ENCODE measurements around the gene BCAR3. TPM values are rescaled to one million over a fixed set of nuclear protein-coding genes. Genes with fewer than 3 reads are reported as not detected.

The BCAR3 gene
- total and polyA plus RNA-seq, 4 donors = 12.2 to 33.3 (median 18.2) TPM

DNA sequence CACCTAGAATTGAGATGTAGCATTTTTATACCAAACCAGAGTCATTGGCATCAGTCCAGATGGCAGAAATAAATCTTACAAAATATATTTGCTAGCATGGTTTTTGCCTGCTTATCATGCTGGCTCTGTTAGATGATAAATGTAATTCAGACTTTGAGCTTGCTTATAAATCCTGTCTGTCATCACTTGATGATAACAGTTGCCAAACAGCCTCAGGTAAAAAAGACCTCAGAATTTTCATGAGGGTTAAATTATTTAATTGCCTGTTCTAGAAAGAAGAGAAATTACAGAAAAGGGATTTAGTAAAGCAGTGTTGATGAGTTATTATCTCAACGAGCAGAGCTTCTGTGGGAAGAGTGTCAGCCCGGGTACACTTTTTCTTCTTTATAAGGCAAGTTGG lies 150.4 kb downstream of the BCAR3 start:
- no peaks in the 10 kb centered on the region for H3K9me3 ChIP-seq (ENCODE audit: control insufficient read depth in 4 of 4, insufficient read depth in 3 of 4, low read length in 3 of 4)
- no peaks in the 10 kb centered on the region for H3K27me3 ChIP-seq (ENCODE audit: control insufficient read depth in 3 of 3, insufficient read depth in 3 of 3, low read length in 2 of 3)
- H3K9ac ChIP-seq (ENCODE audit: insufficient read depth in 1 of 2, low read length in 2 of 2) = no peak overlapping the region
- H3K27ac ChIP-seq (ENCODE audit: low read depth in 1 of 2, low read length in 1 of 2) = no peak overlapping the region
- DNase-seq = no peak
- WGBS, 2 donors = 62 to 79% methylated on average over 2 of the region's 2 CpGs
- peaks cover 0 to 17% (median 4%) of the 10 kb centered on the region in 4 donors for H3K36me3 ChIP-seq (ENCODE audit: control insufficient read depth in 4 of 4, insufficient read depth in 4 of 4, low read length in 4 of 4)
- H3K4me1 ChIP-seq (ENCODE audit: control insufficient read depth in 5 of 5, insufficient read depth in 5 of 5, low read length in 5 of 5) = no peaks in the 10 kb centered on the region
- TF ChIP-seq, protein P1, sequence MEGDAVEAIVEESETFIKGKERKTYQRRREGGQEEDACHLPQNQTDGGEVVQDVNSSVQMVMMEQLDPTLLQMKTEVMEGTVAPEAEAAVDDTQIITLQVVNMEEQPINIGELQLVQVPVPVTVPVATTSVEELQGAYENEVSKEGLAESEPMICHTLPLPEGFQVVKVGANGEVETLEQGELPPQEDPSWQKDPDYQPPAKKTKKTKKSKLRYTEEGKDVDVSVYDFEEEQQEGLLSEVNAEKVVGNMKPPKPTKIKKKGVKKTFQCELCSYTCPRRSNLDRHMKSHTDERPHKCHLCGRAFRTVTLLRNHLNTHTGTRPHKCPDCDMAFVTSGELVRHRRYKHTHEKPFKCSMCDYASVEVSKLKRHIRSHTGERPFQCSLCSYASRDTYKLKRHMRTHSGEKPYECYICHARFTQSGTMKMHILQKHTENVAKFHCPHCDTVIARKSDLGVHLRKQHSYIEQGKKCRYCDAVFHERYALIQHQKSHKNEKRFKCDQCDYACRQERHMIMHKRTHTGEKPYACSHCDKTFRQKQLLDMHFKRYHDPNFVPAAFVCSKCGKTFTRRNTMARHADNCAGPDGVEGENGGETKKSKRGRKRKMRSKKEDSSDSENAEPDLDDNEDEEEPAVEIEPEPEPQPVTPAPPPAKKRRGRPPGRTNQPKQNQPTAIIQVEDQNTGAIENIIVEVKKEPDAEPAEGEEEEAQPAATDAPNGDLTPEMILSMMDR (IDR thresholded peaks at IDR 0.05; ENCODE audit: control extremely low read depth, extremely low read depth) = no peak
- no peak for ATAC-seq (ENCODE audit: insufficient read depth, low FRiP score)
- H3K4me3 ChIP-seq = no peak overlapping the region

DNA sequence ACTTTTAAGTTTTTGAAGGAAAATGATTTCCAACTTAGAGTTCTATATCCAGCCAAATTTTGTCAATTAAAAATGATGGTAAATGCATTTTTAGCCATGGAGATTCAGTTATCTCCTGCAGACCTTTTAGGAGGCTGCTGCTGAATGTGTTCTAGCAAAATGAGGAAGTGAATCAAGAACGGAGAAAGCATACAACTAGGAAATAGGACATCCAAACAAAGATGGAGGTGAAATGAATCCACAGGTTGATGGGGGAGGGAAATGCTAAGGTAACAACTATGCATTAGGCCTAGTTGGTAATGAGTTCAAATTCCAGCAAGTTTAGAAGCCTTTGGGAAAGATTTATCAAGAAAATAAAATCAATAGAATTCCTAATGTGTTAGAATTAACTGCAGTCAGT lies 153.2 kb downstream of the BCAR3 start:
- no peak for DNase-seq
- Histone ChIP-seq H3K36me3 (ENCODE audit: control insufficient read depth in 4 of 4, insufficient read depth in 4 of 4, low read length in 4 of 4) (peaks cover 0 to 16% (median 3%) of the 10 kb centered on the region in 4 donors), H3K4me1 (ENCODE audit: control insufficient read depth in 5 of 5, insufficient read depth in 5 of 5, low read length in 5 of 5) (no peaks in the 10 kb centered on the region), H3K9me3 (ENCODE audit: control insufficient read depth in 4 of 4, insufficient read depth in 3 of 4, low read length in 3 of 4) (no peaks in the 10 kb centered on the region), H3K27me3 (ENCODE audit: control insufficient read depth in 3 of 3, insufficient read depth in 3 of 3, low read length in 2 of 3) (no peaks in the 10 kb centered on the region), H3K27ac (ENCODE audit: low read depth in 1 of 2, low read length in 1 of 2) (no peak overlapping the region), H3K9ac (ENCODE audit: insufficient read depth in 1 of 2, low read length in 2 of 2) (no peak overlapping the region), H3K4me3 (no peak overlapping the region)
- ATAC-seq (ENCODE audit: insufficient read depth, low FRiP score) = no peak
- 37 to 56% methylated on average over 1 of the region's 1 CpG for WGBS, 2 donors
- TF ChIP-seq, protein P1 (IDR thresholded peaks at IDR 0.05; ENCODE audit: control extremely low read depth, extremely low read depth) = no peak

DNA sequence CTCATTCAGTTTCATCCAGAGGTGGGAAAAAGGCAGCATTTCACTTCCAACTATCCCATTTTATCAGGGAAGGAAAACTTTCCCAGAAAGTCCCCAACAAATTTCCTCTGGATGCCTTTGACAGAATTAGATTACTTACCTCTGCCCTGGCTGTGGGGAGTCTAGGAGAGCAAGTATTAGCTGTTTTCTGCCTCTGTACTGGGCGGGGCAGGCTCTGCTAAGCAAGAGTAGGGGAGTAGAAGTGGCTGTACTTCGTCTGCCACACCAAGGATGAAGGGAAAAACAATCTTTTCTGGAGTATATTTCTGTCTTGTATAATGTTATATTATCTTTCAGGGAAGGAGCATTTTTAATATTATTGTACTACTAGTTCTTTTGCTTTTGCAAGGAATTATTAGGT lies 155.2 kb downstream of the BCAR3 start:
- no peak overlapping the region for H3K27ac ChIP-seq (ENCODE audit: low read depth in 1 of 2, low read length in 1 of 2)
- 74 to 78% methylated on average over 2 of the region's 2 CpGs for WGBS, 2 donors
- no peak overlapping the region for H3K4me3 ChIP-seq

More for the DNA sequence above, 155.2 kb downstream of the BCAR3 start:
- no peaks in the 10 kb centered on the region for H3K27me3 ChIP-seq (ENCODE audit: control insufficient read depth in 3 of 3, insufficient read depth in 3 of 3, low read length in 2 of 3)
- TF ChIP-seq, protein P1 (IDR thresholded peaks at IDR 0.05; ENCODE audit: control extremely low read depth, extremely low read depth) = no peak
- H3K36me3 ChIP-seq (ENCODE audit: control insufficient read depth in 4 of 4, insufficient read depth in 4 of 4, low read length in 4 of 4) = peaks cover 0 to 7% (median under 1%) of the 10 kb centered on the region in 4 donors
- H3K9ac ChIP-seq (ENCODE audit: insufficient read depth in 1 of 2, low read length in 2 of 2) = no peak overlapping the region
- no peaks in the 10 kb centered on the region for H3K9me3 ChIP-seq (ENCODE audit: control insufficient read depth in 4 of 4, insufficient read depth in 3 of 4, low read length in 3 of 4)
- no peak for ATAC-seq (ENCODE audit: insufficient read depth, low FRiP score)
- H3K4me1 ChIP-seq (ENCODE audit: control insufficient read depth in 5 of 5, insufficient read depth in 5 of 5, low read length in 5 of 5) = no peaks in the 10 kb centered on the region
- no peak for DNase-seq
